Measurements from ENCODE around the gene ADSS1.

ADSS1 gene

DNA sequence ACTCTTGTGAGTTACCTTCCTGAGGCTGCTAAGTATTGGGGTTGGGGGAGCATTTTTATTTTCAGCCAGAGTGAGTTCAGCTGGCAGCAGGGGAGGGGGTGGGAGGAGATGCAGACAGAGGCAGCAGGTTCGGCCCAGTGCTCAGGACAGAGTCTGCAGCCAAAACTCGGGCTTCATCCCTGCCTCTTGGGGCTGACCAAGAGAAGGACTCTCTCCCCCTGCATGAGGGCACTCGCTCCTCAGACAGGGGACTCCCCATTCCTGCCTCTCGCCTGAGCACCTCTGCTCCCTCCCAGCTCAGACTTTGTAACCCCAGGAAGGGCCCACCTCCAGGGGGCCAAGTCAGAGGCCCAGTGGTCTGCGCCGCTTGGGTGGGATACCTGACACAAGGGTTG lies 72.7 kb downstream of the ADSS1 start:
- DNase-seq (ENCODE audit: low read depth), result no peak
